Panc1 (cell line): ENCODE measurements around the gene BCO1. TPM values are rescaled to one million over a fixed set of nuclear protein-coding genes. Genes with fewer than 3 reads are reported as not detected.

Experiments
- ATAC-seq: fragments of 200-7000 bp; cut with Tn5 transposase; 2 replicates; pipeline ENCODE4 v1.9.1; 2020; ENCODE audit warnings: mild to moderate bottlenecking, moderate library complexity
- BruUV-seq: library from RNA; stranded (reverse); fragments of 400-500 nt; replicated peaks from 2 replicates; lab custom pipeline; 2021; lab: Mats Ljungman, UMichigan
- CTCF ChIA-PET: fragments of 300-600 bp; sonication (Branson Sonifier 250); formaldehyde crosslinking; loops from one replicate; lab custom pipeline; 2022; ENCODE audit warnings: antibody characterized with exemption; lab: Charles Lee
- POLR2A ChIA-PET: fragments of 300-600 bp; sonication (Branson Sonifier 250); formaldehyde crosslinking; loops from one replicate; lab custom pipeline; 2022; ENCODE audit warnings: antibody characterized with exemption; lab: Charles Lee
- DNase-seq: peaks from one replicate; pipeline ENCODE4 v3.0.0-alpha.2; 2010; ENCODE audit warnings: low read depth, low spot score
- H3K27ac ChIP-seq: 2 replicates; pipeline ENCODE4 v1.5.1; 2011; ENCODE audit warnings: mild to moderate bottlenecking, low read length, inconsistent platforms
- H3K27me3 ChIP-seq: fragments of 200-500 bp; sonication (Bioruptor generic); 2 replicates; pipeline ENCODE4 v1.6.0; 2014; ENCODE audit warnings: low read length, inconsistent platforms; ENCODE audit not compliant: control insufficient read depth, insufficient read depth
- H3K36me3 ChIP-seq: fragments of 200-500 bp; sonication (Bioruptor generic); 2 replicates; pipeline ENCODE4 v1.5.1; 2014; ENCODE audit warnings: inconsistent platforms, mild to moderate bottlenecking, low read length, moderate library complexity; ENCODE audit not compliant: control insufficient read depth, insufficient read depth
- H3K4me1 ChIP-seq: 2 replicates; pipeline ENCODE4 v1.5.1; 2011; ENCODE audit warnings: inconsistent platforms, mild to moderate bottlenecking, low read length, moderate library complexity; ENCODE audit not compliant: control insufficient read depth, insufficient read depth
- H3K4me3 ChIP-seq, 2 experiments: 2 replicates each; pipeline ENCODE4 v1.5.1; 2011 to 2012; ENCODE audit warnings: low read depth in 2 of 2, low read length in 2 of 2, mild to moderate bottlenecking in 2 of 2, inconsistent platforms in 1 of 2, moderate library complexity in 1 of 2
- H3K9me3 ChIP-seq: fragments of 200-500 bp; sonication (Bioruptor generic); 2 replicates; pipeline ENCODE4 v1.5.1; 2014; ENCODE audit warnings: low read depth, mild to moderate bottlenecking, inconsistent platforms, low read length, moderate library complexity; ENCODE audit not compliant: control insufficient read depth, insufficient read depth
- CTCF ChIP-seq: fragments of 450-650 bp; IDR thresholded peaks from 2 replicates; pipeline ENCODE4 v1.5.1; 2017; ENCODE audit warnings: mild to moderate bottlenecking
- POLR2AphosphoS5 ChIP-seq: IDR thresholded peaks from 2 replicates; pipeline ENCODE4 v1.6.1; 2012; ENCODE audit warnings: mild to moderate bottlenecking, low read depth, low read length, moderate library complexity
- SIN3A ChIP-seq: IDR thresholded peaks from 2 replicates; pipeline ENCODE4 v1.6.1; 2012; ENCODE audit warnings: low read depth, mild to moderate bottlenecking, low read length, moderate library complexity, borderline replicate concordance; ENCODE audit not compliant: insufficient read depth
- TCF7L2 ChIP-seq: IDR thresholded peaks from 2 replicates; pipeline ENCODE4 v1.6.1; 2011; ENCODE audit warnings: mild to moderate bottlenecking, low read depth, low read length, inconsistent platforms
- in situ Hi-C: cut with HindIII; loops from 2 replicates; pipeline ENCODE4 v1.10.0; 2016; ENCODE audit warnings: low sequenced_read_pairs, low pct_unique_long_range_greater_than_20kb
- intact Hi-C: fragments of 100-400 bp; cut with micrococcal nuclease; formaldehyde crosslinking; loops from one replicate; pipeline ENCODE4 v1.10.0; 2022; ENCODE audit not compliant: unreplicated experiment
- total RNA-seq: library from RNA; stranded (reverse); gene quantifications from one replicate; pipeline ENCODE4 v1.2.1, GENCODE V29; 2021; ENCODE audit not compliant: unreplicated experiment
- TF ChIP-seq, protein P1 (sequence below), 2 experiments: IDR thresholded peaks; 2 replicates each; pipeline ENCODE4 v1.6.1; 2011 to 2012; ENCODE audit warnings: low read depth in 2 of 2, control low read depth in 1 of 2, low read length in 1 of 2, mild to moderate bottlenecking in 1 of 2, moderate library complexity in 1 of 2; ENCODE audit not compliant: insufficient read depth in 1 of 2

BCO1 gene
- total RNA-seq, 1 experiment from 2014 or later: not detected

DNA sequence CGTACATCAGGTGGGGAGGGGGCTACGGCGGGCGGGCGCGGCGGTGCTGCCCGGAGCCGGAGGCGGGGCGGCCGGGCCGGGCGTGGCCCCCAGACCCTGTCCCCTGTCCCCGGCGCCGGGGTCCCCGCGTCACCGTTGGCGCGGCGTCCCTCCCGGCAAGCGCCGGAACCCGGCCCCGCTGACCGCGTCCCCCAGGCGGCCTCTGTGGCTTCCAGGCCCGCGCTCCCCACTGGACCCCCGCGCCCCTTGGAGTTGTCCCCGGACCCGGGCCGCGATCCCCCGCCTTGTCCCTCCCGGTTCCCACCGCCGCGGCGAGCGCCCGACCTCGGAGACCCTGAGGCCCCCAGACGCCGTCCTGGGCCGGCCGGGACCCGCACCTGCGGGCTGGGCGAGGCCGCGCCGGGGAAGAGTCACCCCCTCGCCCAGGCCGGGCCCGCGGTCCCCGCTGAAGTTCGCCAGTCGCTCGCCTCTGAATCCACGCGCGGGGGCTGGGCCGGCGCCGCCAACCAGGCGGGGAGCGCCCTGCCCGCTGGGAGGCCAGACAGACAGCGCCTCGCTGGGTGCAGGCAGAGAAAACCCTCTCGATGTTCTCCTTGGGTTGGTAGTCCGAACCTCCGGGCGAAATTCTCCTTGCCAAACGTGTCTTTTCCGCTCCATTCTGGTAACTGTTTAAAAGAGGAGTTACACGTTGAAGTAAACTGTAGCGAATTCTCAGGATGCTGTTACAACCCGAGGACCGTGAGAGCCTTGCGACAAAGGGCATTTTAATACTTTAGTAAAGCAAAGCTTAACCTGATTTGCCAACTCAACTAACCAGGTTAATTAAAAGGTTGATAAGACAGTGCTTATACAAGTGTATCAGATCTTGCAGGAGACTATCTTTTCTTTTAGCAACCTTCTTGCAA, 77.0 kb downstream of the BCO1 start:
- Histone ChIP-seq H3K4me3 (peak overlapping the region; percentile 95), H3K27me3 (no peaks in the 10 kb centered on the region), H3K4me1 (peaks cover 11% of the 10 kb centered on the region), H3K27ac (peak overlapping the region; percentile 35; the same call in 1 of the 2 replicates), H3K36me3 (peaks cover 6% of the 10 kb centered on the region; the same call in 1 of the 2 replicates), H3K9me3 (no peaks in the 10 kb centered on the region)
- peak; percentile 59 for ATAC-seq
- in situ Hi-C loops (no loop called here), intact Hi-C loops (no loop called here)
- ChIA-PET CTCF (no interaction called here), POLR2A (no interaction called here)
- BruUV-seq: TSS peak; percentile 69
- DNase-seq: no peak
- TF ChIP-seq, protein P1, sequence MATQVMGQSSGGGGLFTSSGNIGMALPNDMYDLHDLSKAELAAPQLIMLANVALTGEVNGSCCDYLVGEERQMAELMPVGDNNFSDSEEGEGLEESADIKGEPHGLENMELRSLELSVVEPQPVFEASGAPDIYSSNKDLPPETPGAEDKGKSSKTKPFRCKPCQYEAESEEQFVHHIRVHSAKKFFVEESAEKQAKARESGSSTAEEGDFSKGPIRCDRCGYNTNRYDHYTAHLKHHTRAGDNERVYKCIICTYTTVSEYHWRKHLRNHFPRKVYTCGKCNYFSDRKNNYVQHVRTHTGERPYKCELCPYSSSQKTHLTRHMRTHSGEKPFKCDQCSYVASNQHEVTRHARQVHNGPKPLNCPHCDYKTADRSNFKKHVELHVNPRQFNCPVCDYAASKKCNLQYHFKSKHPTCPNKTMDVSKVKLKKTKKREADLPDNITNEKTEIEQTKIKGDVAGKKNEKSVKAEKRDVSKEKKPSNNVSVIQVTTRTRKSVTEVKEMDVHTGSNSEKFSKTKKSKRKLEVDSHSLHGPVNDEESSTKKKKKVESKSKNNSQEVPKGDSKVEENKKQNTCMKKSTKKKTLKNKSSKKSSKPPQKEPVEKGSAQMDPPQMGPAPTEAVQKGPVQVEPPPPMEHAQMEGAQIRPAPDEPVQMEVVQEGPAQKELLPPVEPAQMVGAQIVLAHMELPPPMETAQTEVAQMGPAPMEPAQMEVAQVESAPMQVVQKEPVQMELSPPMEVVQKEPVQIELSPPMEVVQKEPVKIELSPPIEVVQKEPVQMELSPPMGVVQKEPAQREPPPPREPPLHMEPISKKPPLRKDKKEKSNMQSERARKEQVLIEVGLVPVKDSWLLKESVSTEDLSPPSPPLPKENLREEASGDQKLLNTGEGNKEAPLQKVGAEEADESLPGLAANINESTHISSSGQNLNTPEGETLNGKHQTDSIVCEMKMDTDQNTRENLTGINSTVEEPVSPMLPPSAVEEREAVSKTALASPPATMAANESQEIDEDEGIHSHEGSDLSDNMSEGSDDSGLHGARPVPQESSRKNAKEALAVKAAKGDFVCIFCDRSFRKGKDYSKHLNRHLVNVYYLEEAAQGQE (IDR thresholded peaks at IDR 0.05; ENCODE audit: insufficient read depth in 1 of 2, low read depth in 2 of 2, low read length in 1 of 2): no peak
- no peak for TF ChIP-seq POLR2AphosphoS5
- no peak for TF ChIP-seq SIN3A
- TF ChIP-seq CTCF: no peak

GRCh38 chr16:81316176-81316496, 77.6 kb downstream of the BCO1 start:
- in situ Hi-C loops (no loop called here), intact Hi-C loops (no loop called here)
- ATAC-seq: no peak
- no TSS peak for BruUV-seq
- POLR2A ChIA-PET: no interaction called here
- no peaks in the 10 kb centered on the region for H3K27me3 ChIP-seq
- peaks cover 11% of the 10 kb centered on the region for H3K4me1 ChIP-seq
- peaks cover 6% of the 10 kb centered on the region; the same call in 1 of the 2 replicates for H3K36me3 ChIP-seq
- TF ChIP-seq, protein P1 (IDR thresholded peaks at IDR 0.05; ENCODE audit: insufficient read depth in 1 of 2, low read depth in 2 of 2, low read length in 1 of 2): no peak
- TF ChIP-seq TCF7L2: no peak
- no peak for TF ChIP-seq SIN3A
- TF ChIP-seq CTCF: no peak
- no peak for TF ChIP-seq POLR2AphosphoS5
- peak overlapping the region; percentile 35; the same call in 1 of the 2 replicates for H3K27ac ChIP-seq
- H3K9me3 ChIP-seq: no peaks in the 10 kb centered on the region
- no peak for DNase-seq
- H3K4me3 ChIP-seq: peak overlapping the region; percentile 95
- CTCF ChIA-PET: no interaction called here
